Measurements from ENCODE around the gene TMEM131.

DNA sequence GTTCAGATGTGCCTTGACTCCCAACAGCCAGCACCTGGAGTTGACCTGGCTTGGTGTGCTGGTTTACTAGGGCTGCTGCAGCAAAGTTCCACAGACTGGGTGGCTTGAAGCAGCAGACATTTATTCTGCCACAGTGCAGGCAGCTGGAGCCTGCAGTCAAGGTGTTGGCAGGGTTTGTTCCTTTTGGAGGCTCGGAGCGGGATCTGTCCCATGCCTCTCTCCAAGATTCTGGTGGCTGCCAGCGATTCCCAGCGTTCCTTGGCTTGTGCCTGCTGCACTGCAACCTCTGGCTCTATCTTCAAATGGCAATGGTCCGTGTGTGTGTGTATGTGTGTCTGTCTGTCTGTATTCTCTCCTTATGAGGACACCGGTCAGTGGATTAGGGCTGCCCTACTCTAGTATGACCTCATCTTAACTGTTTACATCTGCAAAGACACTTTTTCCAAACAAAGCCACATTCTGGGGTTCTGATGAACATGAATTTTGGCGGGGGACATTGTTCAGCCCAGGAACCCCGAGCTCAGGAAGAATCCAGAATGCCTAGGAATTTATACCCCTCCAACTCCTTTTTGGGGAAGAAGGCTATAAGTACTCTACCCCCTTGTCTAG, 44.7 kb upstream of the TMEM131 start:
- TF ChIP-seq, protein P1, sequence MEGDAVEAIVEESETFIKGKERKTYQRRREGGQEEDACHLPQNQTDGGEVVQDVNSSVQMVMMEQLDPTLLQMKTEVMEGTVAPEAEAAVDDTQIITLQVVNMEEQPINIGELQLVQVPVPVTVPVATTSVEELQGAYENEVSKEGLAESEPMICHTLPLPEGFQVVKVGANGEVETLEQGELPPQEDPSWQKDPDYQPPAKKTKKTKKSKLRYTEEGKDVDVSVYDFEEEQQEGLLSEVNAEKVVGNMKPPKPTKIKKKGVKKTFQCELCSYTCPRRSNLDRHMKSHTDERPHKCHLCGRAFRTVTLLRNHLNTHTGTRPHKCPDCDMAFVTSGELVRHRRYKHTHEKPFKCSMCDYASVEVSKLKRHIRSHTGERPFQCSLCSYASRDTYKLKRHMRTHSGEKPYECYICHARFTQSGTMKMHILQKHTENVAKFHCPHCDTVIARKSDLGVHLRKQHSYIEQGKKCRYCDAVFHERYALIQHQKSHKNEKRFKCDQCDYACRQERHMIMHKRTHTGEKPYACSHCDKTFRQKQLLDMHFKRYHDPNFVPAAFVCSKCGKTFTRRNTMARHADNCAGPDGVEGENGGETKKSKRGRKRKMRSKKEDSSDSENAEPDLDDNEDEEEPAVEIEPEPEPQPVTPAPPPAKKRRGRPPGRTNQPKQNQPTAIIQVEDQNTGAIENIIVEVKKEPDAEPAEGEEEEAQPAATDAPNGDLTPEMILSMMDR (IDR thresholded peaks at IDR 0.05) = no peak
- TF ChIP-seq EP300 (IDR thresholded peaks at IDR 0.05) = no peak
